Embryonic facial prominence (tissue), 1 donor: ENCODE measurements around the gene ADAMTS12.

ENCODE experiments used
- DNase-seq: peaks from one replicate; pipeline ENCODE4 v3.0.0-alpha.2; 2016; ENCODE audit errors: extremely low spot score

The ADAMTS12 gene

GRCh38 chr5:33713136-33713765 is 178.5 kb downstream of the ADAMTS12 start:
- no peak for DNase-seq

- DNase-seq, result no peak
Observed at GRCh38 chr5:33712664-33713063, 179.1 kb downstream of the ADAMTS12 start.

- DNase-seq, result no peak
Observed at GRCh38 chr5:33711094-33711679, 180.6 kb downstream of the ADAMTS12 start.

GRCh38 chr5:33702867-33703266 is 188.9 kb downstream of the ADAMTS12 start:
- no peak for DNase-seq

GRCh38 chr5:33701951-33702350 is 189.8 kb downstream of the ADAMTS12 start:
- no peak for DNase-seq

- DNase-seq, result no peak
Observed at GRCh38 chr5:33701251-33701650, 190.5 kb downstream of the ADAMTS12 start.

- DNase-seq, result no peak
Observed at GRCh38 chr5:33696411-33696810, 195.4 kb downstream of the ADAMTS12 start.

GRCh38 chr5:33692980-33693379 is 198.8 kb downstream of the ADAMTS12 start:
- no peak for DNase-seq

GRCh38 chr5:33691856-33692255 is 199.9 kb downstream of the ADAMTS12 start:
- no peak for DNase-seq

- DNase-seq, result peak; percentile 22
Observed at GRCh38 chr5:33690374-33691135, 201.2 kb downstream of the ADAMTS12 start.

- DNase-seq, result no peak
Observed at GRCh38 chr5:33688526-33688925, 203.3 kb downstream of the ADAMTS12 start.

GRCh38 chr5:33688066-33688465 is 203.7 kb downstream of the ADAMTS12 start:
- DNase-seq, result no peak

- DNase-seq, result no peak
Observed at GRCh38 chr5:33685873-33686755, 205.7 kb downstream of the ADAMTS12 start.

- no peak for DNase-seq
Observed at GRCh38 chr5:33684496-33685159, 207.2 kb downstream of the ADAMTS12 start.

- no peak for DNase-seq
Observed at GRCh38 chr5:33679791-33680190, 212.0 kb downstream of the ADAMTS12 start.

- no peak for DNase-seq
Observed at GRCh38 chr5:33675958-33676464, 215.8 kb downstream of the ADAMTS12 start.

GRCh38 chr5:33671700-33672291 is 220.0 kb downstream of the ADAMTS12 start:
- no peak for DNase-seq

GRCh38 chr5:33662722-33663427 is 228.9 kb downstream of the ADAMTS12 start:
- no peak for DNase-seq

- no peak for DNase-seq
Observed at GRCh38 chr5:33659526-33660169, 232.1 kb downstream of the ADAMTS12 start.
